Central memory CD4-positive, alpha-beta T cell (primary cell): ENCODE data around the gene TMPRSS9.
"Not testable (repeated sequence)": the region's sequence is repeated elsewhere in the genome, so short reads cannot be mapped to it uniquely, and the experiment has no call there.

Experiments
- DNase-seq: peaks from one replicate; pipeline ENCODE4 v3.0.0; 2022

Gene TMPRSS9

GRCh38 chr19:2342656-2343288 lies 17.3 kb upstream of the TMPRSS9 start:
- no peak for DNase-seq

GRCh38 chr19:2343289-2343982 lies 16.6 kb upstream of the TMPRSS9 start:
- DNase-seq: no peak

DNA sequence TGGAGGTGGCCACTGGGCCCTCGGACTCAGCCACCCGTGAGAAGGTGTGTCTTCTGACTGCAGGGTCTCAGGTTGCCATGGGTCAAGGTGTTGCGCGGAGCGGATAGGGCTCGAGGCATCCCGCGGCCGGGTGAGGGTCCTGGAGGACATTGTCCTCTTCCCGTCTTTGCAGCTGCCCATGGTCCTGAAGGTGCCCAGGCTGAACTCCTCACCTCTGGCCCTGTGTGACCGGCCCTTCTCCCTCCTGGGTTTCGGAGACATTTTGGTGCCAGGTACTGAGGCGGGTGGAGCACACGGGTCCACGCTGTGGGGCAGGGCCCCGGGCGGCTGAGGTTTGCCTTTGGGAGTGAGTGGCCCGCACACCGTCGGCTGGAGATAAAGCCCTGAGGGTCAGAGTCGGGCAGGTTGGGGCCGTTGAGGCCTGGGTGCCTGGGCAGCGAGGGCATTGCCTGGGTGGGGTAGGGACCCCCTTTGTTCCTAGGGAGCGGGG lies 15.6 kb upstream of the TMPRSS9 start:
- no peak for DNase-seq

DNA sequence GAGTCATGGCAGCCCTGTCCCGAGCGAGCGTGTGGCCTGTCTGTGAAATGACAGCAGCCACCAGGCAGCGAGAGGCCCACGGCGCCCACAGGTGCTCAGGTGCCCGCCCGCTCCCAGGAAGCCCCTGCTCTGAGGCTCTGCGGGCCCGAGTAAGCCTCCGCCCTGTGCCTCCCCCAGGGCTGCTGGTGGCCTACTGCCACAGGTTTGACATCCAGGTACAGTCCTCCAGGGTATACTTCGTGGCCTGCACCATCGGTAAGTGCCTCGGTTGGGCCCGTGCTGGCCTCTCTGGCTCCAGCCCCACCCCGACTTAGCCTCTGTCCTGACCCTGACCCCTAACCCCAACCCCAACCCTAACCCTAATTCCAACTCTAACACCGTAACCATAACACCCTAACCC lies 15.0 kb upstream of the TMPRSS9 start:
- no peak for DNase-seq

GRCh38 chr19:2345794-2346663 lies 14.0 kb upstream of the TMPRSS9 start:
- DNase-seq: no peak

GRCh38 chr19:2349818-2350217 lies 10.2 kb upstream of the TMPRSS9 start:
- not testable (repeated sequence) for DNase-seq

DNA sequence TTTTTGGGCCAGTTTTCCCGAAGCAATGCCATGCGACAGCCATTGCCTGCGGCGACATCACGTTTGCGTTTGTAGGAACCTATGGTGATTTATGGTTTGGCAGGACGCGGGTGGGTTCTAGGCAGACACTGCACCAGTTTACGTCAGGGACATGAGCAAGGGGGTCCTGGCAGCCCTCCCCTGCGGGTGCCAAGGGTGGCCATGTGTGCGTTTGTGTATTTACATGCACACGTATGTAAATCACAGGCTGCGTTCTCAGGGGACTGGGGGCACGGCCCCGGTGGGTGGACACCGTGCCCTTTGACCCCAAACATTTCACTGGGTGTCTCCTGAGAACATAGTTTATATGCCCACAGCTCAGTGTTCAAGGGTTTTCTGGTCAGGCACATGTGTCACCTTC lies 9.4 kb upstream of the TMPRSS9 start:
- DNase-seq: no peak

GRCh38 chr19:2351591-2351990 lies 8.5 kb upstream of the TMPRSS9 start:
- no peak for DNase-seq

GRCh38 chr19:2352121-2352520 lies 7.9 kb upstream of the TMPRSS9 start:
- no peak for DNase-seq

DNA sequence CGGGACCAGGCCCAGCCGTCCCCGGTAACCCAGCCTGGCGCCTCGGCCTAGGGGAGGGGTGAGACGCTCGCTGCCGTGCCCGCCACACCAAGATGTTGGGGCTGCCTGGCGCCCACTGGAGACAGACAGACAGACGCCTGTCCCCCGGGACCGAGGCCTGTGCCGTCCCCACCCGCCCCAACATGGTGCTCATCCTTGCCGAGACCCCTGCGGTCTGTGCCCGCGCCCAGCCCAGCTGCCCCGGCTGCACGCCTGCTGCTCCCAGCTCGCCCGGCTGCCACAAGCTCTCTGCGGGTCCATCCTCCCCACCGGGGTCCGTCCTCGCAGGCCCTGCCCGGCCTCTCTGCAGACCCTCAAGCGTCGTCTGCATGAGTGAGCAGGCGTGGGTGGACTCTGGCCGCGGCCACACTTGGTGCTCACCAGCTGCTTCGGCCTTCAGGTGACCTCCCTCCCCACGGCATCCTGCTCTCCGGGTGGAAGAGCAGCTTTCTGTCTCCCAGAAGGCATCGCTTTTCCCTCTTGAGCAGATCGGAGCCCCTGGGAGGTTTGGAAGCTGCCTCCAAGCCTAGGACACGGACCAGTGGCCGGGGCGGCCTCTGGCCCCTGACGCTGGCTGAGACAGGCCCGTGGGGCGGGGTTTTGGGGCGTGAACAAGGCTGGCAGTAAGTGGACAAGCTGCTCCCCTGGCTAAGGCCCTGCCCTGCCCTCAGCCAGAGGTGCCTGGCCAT lies 6.7 kb upstream of the TMPRSS9 start:
- DNase-seq: no peak

DNA sequence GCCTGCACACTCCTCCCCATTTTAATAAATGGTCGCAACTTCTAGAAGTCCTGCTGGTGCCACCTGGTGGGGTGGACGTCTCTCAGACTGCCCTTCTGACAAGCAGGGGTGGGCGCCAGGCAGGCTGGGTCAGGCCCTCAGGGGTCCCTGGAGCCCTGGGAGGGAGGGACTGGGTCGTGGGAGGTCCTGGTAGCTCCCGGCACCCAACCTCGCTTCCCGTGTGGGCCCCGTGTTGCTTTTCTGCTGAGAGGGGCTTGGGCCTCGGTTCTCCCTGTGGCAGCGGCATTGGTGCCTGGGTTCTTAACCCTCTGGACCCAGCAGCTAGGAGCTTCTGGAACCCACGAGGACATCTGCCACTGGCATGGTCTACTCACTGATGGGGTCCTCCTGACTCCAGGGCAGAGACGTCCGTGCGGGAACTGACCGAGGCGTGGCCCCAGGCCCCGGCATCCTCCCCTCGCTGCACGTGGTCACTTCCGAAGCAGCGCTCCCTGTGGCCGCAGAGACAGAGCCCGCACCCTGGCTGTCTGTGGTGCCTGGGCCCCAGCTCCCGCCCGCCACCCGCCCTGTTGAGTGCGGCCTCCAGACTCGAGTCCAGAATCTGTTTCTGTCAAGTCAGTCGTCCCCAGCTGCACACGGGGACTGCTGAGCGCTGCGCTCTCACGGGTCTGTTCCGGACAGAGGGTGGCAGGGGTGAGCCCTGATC lies 6.0 kb upstream of the TMPRSS9 start:
- no peak for DNase-seq

GRCh38 chr19:2354670-2355069 lies 5.4 kb upstream of the TMPRSS9 start:
- DNase-seq: no peak

- no peak for DNase-seq
Observed at GRCh38 chr19:2355168-2356035, 4.7 kb upstream of the TMPRSS9 start.

- no peak for DNase-seq
Observed at GRCh38 chr19:2356036-2356646, 3.9 kb upstream of the TMPRSS9 start.

GRCh38 chr19:2357279-2358206 lies 2.5 kb upstream of the TMPRSS9 start:
- no peak for DNase-seq

DNA sequence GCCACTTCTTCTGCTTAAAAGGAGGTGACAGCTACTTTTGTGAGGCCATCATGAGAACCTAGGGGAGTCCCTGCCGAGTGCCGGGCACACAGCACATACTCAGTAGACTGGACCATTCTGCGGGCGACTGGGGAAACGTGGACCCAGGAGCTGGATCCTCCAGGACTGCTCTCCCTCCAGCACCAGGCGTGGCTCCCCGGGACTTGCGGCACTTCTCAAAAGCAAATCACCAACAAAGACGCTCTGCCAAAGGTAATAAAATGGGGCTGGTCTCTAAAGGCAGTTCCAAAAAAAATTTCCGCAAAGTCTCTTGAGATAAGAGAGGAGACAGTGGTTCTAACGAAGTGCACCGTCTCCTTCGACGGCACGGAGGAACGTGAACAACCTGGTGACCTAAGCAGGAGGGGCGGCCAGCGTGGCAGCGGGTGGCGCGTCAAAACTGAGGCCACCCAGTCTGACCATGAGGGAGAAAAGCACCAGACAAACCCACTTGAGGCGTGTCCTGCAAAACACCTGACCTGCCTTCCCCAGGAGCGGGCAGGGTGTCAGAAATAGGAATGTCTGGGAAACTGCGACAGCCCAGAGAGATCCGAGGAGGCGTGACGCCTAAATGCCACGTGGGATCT lies 1.4 kb upstream of the TMPRSS9 start:
- DNase-seq: no peak

DNA sequence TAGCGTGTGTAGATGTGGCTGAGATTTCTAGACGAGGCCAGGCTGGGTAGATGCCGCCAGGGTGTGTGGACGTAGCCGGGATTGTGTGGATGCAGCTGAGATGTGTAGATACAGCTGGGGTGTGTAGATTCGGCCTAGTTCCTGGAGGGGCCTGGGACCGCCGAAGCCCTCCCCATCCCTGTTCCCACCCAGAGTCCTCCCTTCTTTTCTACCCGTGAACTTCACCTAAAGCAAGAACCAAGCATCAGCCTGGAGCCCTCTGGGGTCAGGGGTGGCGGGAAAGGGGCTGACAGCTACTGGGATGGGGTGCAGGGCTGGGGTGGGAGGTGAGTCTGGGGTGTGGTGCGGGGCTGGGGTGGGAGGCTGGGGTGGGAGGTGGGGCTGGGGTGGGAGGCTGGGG lies 768 bp downstream of the TMPRSS9 start:
- no peak for DNase-seq

DNA sequence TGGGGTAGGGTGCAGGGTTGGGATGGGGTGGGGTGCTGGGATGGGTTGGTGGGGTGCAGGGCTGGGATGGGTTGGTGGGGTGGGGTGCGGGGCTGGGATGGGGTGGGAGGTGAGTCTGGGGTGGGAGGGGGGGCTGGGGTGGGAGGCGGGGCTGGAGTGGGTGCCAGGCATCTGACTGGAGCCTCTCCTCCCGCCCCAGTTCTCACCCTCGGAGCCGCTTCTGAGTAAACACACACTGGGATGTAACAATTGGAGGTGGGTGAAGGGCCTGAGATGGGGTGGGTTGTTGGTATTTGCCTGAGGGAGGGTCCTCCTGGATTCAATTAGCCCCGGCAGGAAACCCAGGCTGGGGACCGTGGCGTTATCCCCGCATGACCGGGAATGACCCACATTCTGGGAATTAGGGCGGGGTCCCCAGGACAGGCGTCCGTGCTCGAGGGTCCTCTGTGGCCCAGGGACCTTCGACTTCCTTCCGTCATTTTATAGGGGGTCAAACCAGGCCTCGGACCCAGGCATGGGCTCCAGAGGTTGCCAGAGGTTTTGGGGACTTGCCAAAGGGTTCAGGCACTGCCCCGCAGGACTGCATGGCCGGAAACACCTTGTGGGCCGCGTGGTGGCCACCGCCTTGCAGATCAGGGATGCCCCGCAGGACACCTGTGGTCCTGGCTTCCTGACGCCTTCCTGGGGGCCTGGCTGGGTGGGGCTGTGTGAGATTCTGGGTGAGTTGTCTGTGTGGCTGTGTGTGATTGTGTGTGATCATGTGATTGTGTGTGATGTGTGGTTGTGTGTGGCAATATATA lies 1.4 kb downstream of the TMPRSS9 start:
- no peak for DNase-seq
